ENCODE data around the gene THAP3.
A peak's percentile ranks its signal among the peaks of the same experiment; 100 is the strongest.

The THAP3 gene

DNA sequence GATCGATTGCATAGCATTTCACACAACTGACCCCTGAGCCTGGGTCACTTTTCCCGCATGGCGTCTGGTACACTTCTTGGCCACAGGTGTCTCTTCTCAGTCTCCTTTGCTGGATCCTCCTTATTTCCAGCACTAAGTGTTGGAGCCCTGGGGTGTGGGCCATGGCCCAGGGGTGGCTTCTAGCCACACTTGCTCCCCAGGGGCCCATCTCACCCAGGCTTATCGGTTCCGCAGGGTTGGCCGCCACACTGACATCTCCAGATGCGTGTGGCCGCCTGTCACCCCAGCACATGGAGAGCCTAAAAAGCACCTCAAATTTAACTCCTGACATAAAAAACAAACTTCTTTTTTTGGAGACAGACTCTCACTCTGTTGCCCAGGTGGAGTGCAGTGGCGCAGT, 2.4 kb downstream of the THAP3 start:
- Histone ChIP-seq H3K9me2 (ENCODE audit: low read depth, low read length) (no peaks in the 10 kb centered on the region), H3K36me3 (ENCODE audit: insufficient read depth, low read length) (peaks cover 60% of the 10 kb centered on the region), H3K4me1 (ENCODE audit: insufficient read depth, low read length, severe bottlenecking) (peaks cover 27% of the 10 kb centered on the region), H3K9ac (ENCODE audit: low read length) (no peak overlapping the region; the same call in 1 of the 2 replicates), H3K9me3 (ENCODE audit: low read length) (no peaks in the 10 kb centered on the region), H3K27me3 (ENCODE audit: insufficient read depth, low read length) (no peaks in the 10 kb centered on the region), H3K79me2 (ENCODE audit: insufficient read depth, low read length) (no peaks in the 10 kb centered on the region), H3F3A (ENCODE audit: insufficient read depth, low read length) (no peaks in the 10 kb centered on the region), H2AFZ (ENCODE audit: low read length) (no peak overlapping the region), H4K20me1 (ENCODE audit: insufficient read depth, low read length) (no peaks in the 10 kb centered on the region), H3K4me2 (ENCODE audit: low read length) (peak overlapping the region; percentile 97; the same call in 1 of the 2 replicates), H3K27ac (ENCODE audit: low read depth, low read length, poor library complexity, severe bottlenecking) (peak overlapping the region; percentile 48), H3K4me3 (ENCODE audit: low read depth, low read length, poor library complexity, severe bottlenecking) (peak overlapping the region; percentile 85)
- TF ChIP-seq EZH2 (IDR thresholded peaks at IDR 0.05; ENCODE audit: borderline replicate concordance, low read length), result no peak
- no peak for TF ChIP-seq CTCF (IDR thresholded peaks at IDR 0.05; ENCODE audit: low read length)

- peaks cover 27% of the 10 kb centered on the region for H3K4me1 ChIP-seq (ENCODE audit: insufficient read depth, low read length, severe bottlenecking)
- H3K9me3 ChIP-seq (ENCODE audit: low read length), result no peaks in the 10 kb centered on the region
- H3K9ac ChIP-seq (ENCODE audit: low read length), result no peak overlapping the region
These were observed 3.3 kb downstream of the THAP3 start for GRCh38 chr1:6627841-6628545.

GRCh38 chr1:6628971-6629479, 4.4 kb downstream of the THAP3 start:
- H3K9me3 ChIP-seq (ENCODE audit: low read length), result no peaks in the 10 kb centered on the region
- H3K27ac ChIP-seq (ENCODE audit: low read depth, low read length, poor library complexity, severe bottlenecking), result no peak overlapping the region
- H3K9me2 ChIP-seq (ENCODE audit: low read depth, low read length), result no peaks in the 10 kb centered on the region
- H3F3A ChIP-seq (ENCODE audit: insufficient read depth, low read length), result peaks cover 4% of the 10 kb centered on the region; the same call in 1 of the 2 replicates
- no peaks in the 10 kb centered on the region for H3K27me3 ChIP-seq (ENCODE audit: insufficient read depth, low read length)
- no peak overlapping the region for H3K4me3 ChIP-seq (ENCODE audit: low read depth, low read length, poor library complexity, severe bottlenecking)
- H3K9ac ChIP-seq (ENCODE audit: low read length), result no peak overlapping the region
- H3K79me2 ChIP-seq (ENCODE audit: insufficient read depth, low read length), result no peaks in the 10 kb centered on the region
- no peaks in the 10 kb centered on the region for H4K20me1 ChIP-seq (ENCODE audit: insufficient read depth, low read length)
- H3K4me1 ChIP-seq (ENCODE audit: insufficient read depth, low read length, severe bottlenecking), result peaks cover 32% of the 10 kb centered on the region
- H3K36me3 ChIP-seq (ENCODE audit: insufficient read depth, low read length), result peaks cover 60% of the 10 kb centered on the region
- TF ChIP-seq EZH2 (IDR thresholded peaks at IDR 0.05; ENCODE audit: borderline replicate concordance, low read length), result no peak
- TF ChIP-seq CTCF (IDR thresholded peaks at IDR 0.05; ENCODE audit: low read length), result no peak
- H3K4me2 ChIP-seq (ENCODE audit: low read length), result no peak overlapping the region
- H2AFZ ChIP-seq (ENCODE audit: low read length), result no peak overlapping the region

More at GRCh38 chr1:6627841-6628545, 3.3 kb downstream of the THAP3 start:
- Histone ChIP-seq H3K4me3 (ENCODE audit: low read depth, low read length, poor library complexity, severe bottlenecking) (no peak overlapping the region), H3F3A (ENCODE audit: insufficient read depth, low read length) (no peaks in the 10 kb centered on the region), H4K20me1 (ENCODE audit: insufficient read depth, low read length) (no peaks in the 10 kb centered on the region), H3K9me2 (ENCODE audit: low read depth, low read length) (no peaks in the 10 kb centered on the region), H3K27ac (ENCODE audit: low read depth, low read length, poor library complexity, severe bottlenecking) (peak overlapping the region; percentile 48), H2AFZ (ENCODE audit: low read length) (no peak overlapping the region), H3K36me3 (ENCODE audit: insufficient read depth, low read length) (peaks cover 60% of the 10 kb centered on the region), H3K4me2 (ENCODE audit: low read length) (no peak overlapping the region), H3K79me2 (ENCODE audit: insufficient read depth, low read length) (no peaks in the 10 kb centered on the region), H3K27me3 (ENCODE audit: insufficient read depth, low read length) (no peaks in the 10 kb centered on the region)
- TF ChIP-seq CTCF (IDR thresholded peaks at IDR 0.05; ENCODE audit: low read length), result no peak
